Endothelial cell of umbilical vein (primary cell): ENCODE results near the gene ITSN1. TPM values are rescaled to one million over a fixed set of nuclear protein-coding genes. Genes with fewer than 3 reads are reported as not detected.

Experiments
- BruUV-seq: library from RNA; stranded (reverse); fragments of 400-500 nt; replicated peaks from 2 replicates; lab custom pipeline; 2021; lab: Mats Ljungman, UMichigan
- CTCF ChIA-PET: fragments of 300-600, 350-600 bp; sonication (Branson Sonifier 250); formaldehyde crosslinking; loops from one replicate; lab custom pipeline; 2021; ENCODE audit warnings: antibody characterized with exemption, inconsistent platforms; lab: Charles Lee
- POLR2A ChIA-PET: fragments of 300-600, 350-600 bp; sonication (Branson Sonifier 250); formaldehyde crosslinking; loops from one replicate; lab custom pipeline; 2021; ENCODE audit warnings: antibody characterized with exemption, inconsistent platforms; lab: Charles Lee
- DNase-seq: peaks from one replicate; pipeline ENCODE4 v3.0.0-alpha.2; 2011; ENCODE audit warnings: low read depth, low spot score
- FAIRE-seq: peaks from 2 replicates; lab custom pipeline; 2011; peaks lifted over from hg19 to GRCh38; lab: Jason Lieb, UNC
- H2AFZ ChIP-seq: 2 replicates; pipeline ENCODE4 v1.6.0; 2012; ENCODE audit warnings: low read depth, low read length, control low read depth, inconsistent platforms
- H3K27ac ChIP-seq: 2 replicates; pipeline ENCODE4 v1.5.1; 2011; ENCODE audit warnings: low read depth, mild to moderate bottlenecking, control low read depth, low read length, moderate library complexity; ENCODE audit not compliant: insufficient read depth
- H3K27me3 ChIP-seq, 2 experiments: 2 replicates each; pipeline versions ENCODE4 v1.6.0 to v1.6.1; 2011; ENCODE audit warnings: low read length in 2 of 2, mixed read lengths in 1 of 2; ENCODE audit not compliant: control insufficient read depth in 2 of 2, insufficient read depth in 2 of 2
- H3K36me3 ChIP-seq, 2 experiments: 2 replicates in 1 of 2; 3 replicates in 1 of 2; pipeline ENCODE4 v1.5.1; 2011; ENCODE audit warnings: low read length in 2 of 2, mild to moderate bottlenecking in 1 of 2, moderate library complexity in 1 of 2; ENCODE audit not compliant: control insufficient read depth in 2 of 2, insufficient read depth in 2 of 2; ENCODE audit errors: extremely low read depth in 1 of 2
- H3K4me1 ChIP-seq: 3 replicates; pipeline ENCODE4 v1.5.1; 2011; ENCODE audit warnings: mild to moderate bottlenecking, low read length; ENCODE audit not compliant: control insufficient read depth, insufficient read depth; ENCODE audit errors: extremely low read depth
- H3K4me2 ChIP-seq: 2 replicates; pipeline ENCODE4 v1.6.1; 2011; ENCODE audit warnings: low read length, control low read depth, mixed read lengths; ENCODE audit not compliant: insufficient read depth
- H3K4me3 ChIP-seq, 3 experiments: fragments of 200-600 bp in 1 of 3; sonication (generic), shearing (Covaris generic) in 1 of 3; replicated peaks in 1 of 3; 2 replicates each; pipeline ENCODE4 v1.5.1; 2011 to 2016; ENCODE audit warnings: control low read depth in 3 of 3, low read length in 3 of 3, mild to moderate bottlenecking in 2 of 3, inconsistent platforms in 1 of 3, low read depth in 1 of 3, moderate library complexity in 1 of 3; ENCODE audit not compliant: insufficient read depth in 1 of 3
- H3K79me2 ChIP-seq: 2 replicates; pipeline ENCODE4 v1.6.0; 2012; ENCODE audit warnings: low read length, inconsistent platforms; ENCODE audit not compliant: control insufficient read depth, insufficient read depth
- H3K9ac ChIP-seq: replicated peaks from 2 replicates; pipeline ENCODE3; 2011; ENCODE audit warnings: low read length, control low read depth; ENCODE audit not compliant: insufficient read depth; ENCODE audit errors: extremely low read depth
- H3K9me1 ChIP-seq: replicated peaks from 3 replicates; pipeline ENCODE4 v1.6.0; 2011; ENCODE audit warnings: mild to moderate bottlenecking, low read length; ENCODE audit not compliant: control insufficient read depth, insufficient read depth; ENCODE audit errors: extremely low read depth
- H3K9me3 ChIP-seq: replicated peaks from 2 replicates; pipeline ENCODE4 v1.5.1; 2012; ENCODE audit warnings: low read length, inconsistent platforms; ENCODE audit not compliant: control insufficient read depth, insufficient read depth
- H4K20me1 ChIP-seq: replicated peaks from 2 replicates; pipeline ENCODE3; 2011; ENCODE audit warnings: mild to moderate bottlenecking, low read length; ENCODE audit not compliant: control insufficient read depth, insufficient read depth; ENCODE audit errors: extremely low read depth
- EZH2 ChIP-seq: IDR thresholded peaks from 2 replicates; pipeline ENCODE4 v1.6.1; 2012; ENCODE audit warnings: borderline replicate concordance, low read depth, mild to moderate bottlenecking, moderate library complexity, low read length, inconsistent platforms; ENCODE audit not compliant: severe bottlenecking
- FOS ChIP-seq: IDR thresholded peaks from 2 replicates; pipeline ENCODE4 v1.6.1; 2011; ENCODE audit warnings: mild to moderate bottlenecking, low read length, moderate library complexity, borderline replicate concordance; ENCODE audit not compliant: insufficient read depth
- GATA2 ChIP-seq: IDR thresholded peaks from 2 replicates; pipeline ENCODE4 v1.7.0; 2011; ENCODE audit warnings: low read depth, mild to moderate bottlenecking, moderate library complexity, mixed read lengths, low read length; ENCODE audit not compliant: insufficient read length, insufficient read depth
- JUN ChIP-seq: IDR thresholded peaks from 2 replicates; pipeline ENCODE4 v1.6.1; 2011; ENCODE audit warnings: borderline replicate concordance, low read depth; ENCODE audit not compliant: insufficient read length, insufficient read depth
- MYC ChIP-seq: IDR thresholded peaks from one replicate; pipeline ENCODE4 v1.6.1; 2011; ENCODE audit warnings: mild to moderate bottlenecking, low read depth, low read length
- POLR2A ChIP-seq: IDR thresholded peaks from 2 replicates; pipeline ENCODE4 v1.6.1; 2012; ENCODE audit warnings: low read depth, mild to moderate bottlenecking, control low read depth, low read length
- POLR2AphosphoS5 ChIP-seq: IDR thresholded peaks from 2 replicates; pipeline ENCODE4 v1.6.1; 2012; ENCODE audit warnings: low read depth, mild to moderate bottlenecking, control low read depth, low read length, moderate library complexity; ENCODE audit not compliant: insufficient read depth
- dilution Hi-C: fragments of 300-500 bp; cut with MboI; formaldehyde crosslinking; loops from one replicate; pipeline ENCODE4 v1.15.0; 2019; ENCODE audit warnings: low sequenced_read_pairs; ENCODE audit not compliant: extremely low pct_ligation_motif_present
- intact Hi-C: fragments of 100-400 bp; cut with micrococcal nuclease; formaldehyde crosslinking; loops from one replicate; pipeline ENCODE4 v1.10.0; 2022
- polyA plus RNA-seq, 4 experiments: library from polyadenylated mRNA; depleted of rRNA in 3 of 4; stranded (reverse) in 3 of 4; unstranded in 1 of 4; fragments of >200 nt; gene quantifications; 2 replicates each; pipeline versions ENCODE4 v1.2.1 to v1.2.3, GENCODE V29; 2011 to 2012; ENCODE audit warnings: missing spikeins in 1 of 4
- total RNA-seq: library from RNA; stranded (reverse); gene quantifications from 2 replicates; pipeline ENCODE4 v1.2.3, GENCODE V29; 2021
- TF ChIP-seq, protein P1 (sequence below), 2 donors: IDR thresholded peaks; 1 replicate in 1 of 2; 2 replicates in 1 of 2; pipeline ENCODE4 v1.5.1; 2011; ENCODE audit warnings: low read length in 2 of 2, mild to moderate bottlenecking in 2 of 2, moderate library complexity in 2 of 2, control low read depth in 1 of 2, inconsistent platforms in 1 of 2, low read depth in 1 of 2; ENCODE audit not compliant: insufficient read depth in 1 of 2; ENCODE audit errors: extremely low read depth in 1 of 2
- TF ChIP-seq, protein P2 (sequence below): IDR thresholded peaks from 2 replicates; pipeline ENCODE4 v1.6.1; 2011; ENCODE audit not compliant: insufficient read depth, insufficient read length

The ITSN1 gene
- total and polyA plus RNA-seq, 2 donors (not counting 3 experiments of a cell fraction or from before 2014, with no cell fraction given): 72.2 to 86.8 TPM

DNA sequence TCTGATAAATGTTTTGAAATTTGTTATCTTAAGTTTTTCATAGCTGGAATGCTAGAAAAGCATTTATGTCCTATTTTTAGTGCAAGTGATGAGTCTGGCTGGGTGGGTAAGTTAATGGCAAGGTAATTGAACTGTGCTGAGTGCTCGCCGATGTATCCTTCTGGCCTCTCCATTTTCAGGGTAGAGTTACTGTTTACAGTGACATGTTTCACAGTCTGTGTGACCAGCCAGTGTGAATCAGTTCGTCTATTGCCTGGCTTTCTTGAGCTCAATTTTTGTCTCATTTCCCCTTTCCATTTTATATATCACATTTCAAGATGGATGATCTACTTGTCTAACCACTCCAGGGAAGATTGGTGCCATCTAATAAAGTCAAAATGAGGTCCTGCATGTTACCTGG lies 44.1 kb downstream of the ITSN1 start:
- peaks cover 44% of the 10 kb centered on the region for H3K4me1 ChIP-seq
- FAIRE-seq (no peak), DNase-seq (no peak)
- ChIA-PET CTCF (interaction anchor here (1.0 to 2.7 kb wide), 9 partner anchors 11 to 81 kb away, joined by 3 to 24 read pairs (median 4); no protein-coding TSS in a partner anchor), POLR2A (interaction anchor here (0.5 kb wide), 1 partner anchor 19 kb away, joined by 8 read pairs; no protein-coding TSS in a partner anchor)
- H3K36me3 ChIP-seq: no peaks in the 10 kb centered on the region
- TF ChIP-seq, protein P1, sequence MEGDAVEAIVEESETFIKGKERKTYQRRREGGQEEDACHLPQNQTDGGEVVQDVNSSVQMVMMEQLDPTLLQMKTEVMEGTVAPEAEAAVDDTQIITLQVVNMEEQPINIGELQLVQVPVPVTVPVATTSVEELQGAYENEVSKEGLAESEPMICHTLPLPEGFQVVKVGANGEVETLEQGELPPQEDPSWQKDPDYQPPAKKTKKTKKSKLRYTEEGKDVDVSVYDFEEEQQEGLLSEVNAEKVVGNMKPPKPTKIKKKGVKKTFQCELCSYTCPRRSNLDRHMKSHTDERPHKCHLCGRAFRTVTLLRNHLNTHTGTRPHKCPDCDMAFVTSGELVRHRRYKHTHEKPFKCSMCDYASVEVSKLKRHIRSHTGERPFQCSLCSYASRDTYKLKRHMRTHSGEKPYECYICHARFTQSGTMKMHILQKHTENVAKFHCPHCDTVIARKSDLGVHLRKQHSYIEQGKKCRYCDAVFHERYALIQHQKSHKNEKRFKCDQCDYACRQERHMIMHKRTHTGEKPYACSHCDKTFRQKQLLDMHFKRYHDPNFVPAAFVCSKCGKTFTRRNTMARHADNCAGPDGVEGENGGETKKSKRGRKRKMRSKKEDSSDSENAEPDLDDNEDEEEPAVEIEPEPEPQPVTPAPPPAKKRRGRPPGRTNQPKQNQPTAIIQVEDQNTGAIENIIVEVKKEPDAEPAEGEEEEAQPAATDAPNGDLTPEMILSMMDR (IDR thresholded peaks at IDR 0.05; ENCODE audit: extremely low read depth in 1 of 2, insufficient read depth in 1 of 2, low read depth in 1 of 2, low read length in 2 of 2): no peak
- TF ChIP-seq FOS (no peak), POLR2A (no peak), POLR2AphosphoS5 (no peak), EZH2 (no peak), GATA2 (no peak), JUN (no peak), MYC (no peak)
- TF ChIP-seq, protein P2, sequence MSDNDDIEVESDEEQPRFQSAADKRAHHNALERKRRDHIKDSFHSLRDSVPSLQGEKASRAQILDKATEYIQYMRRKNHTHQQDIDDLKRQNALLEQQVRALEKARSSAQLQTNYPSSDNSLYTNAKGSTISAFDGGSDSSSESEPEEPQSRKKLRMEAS: no peak
- peak overlapping the region; percentile 93 for H3K4me2 ChIP-seq
- H4K20me1 ChIP-seq: peaks cover 4% of the 10 kb centered on the region
- no TSS peak for BruUV-seq
- no peaks in the 10 kb centered on the region for H3K9me1 ChIP-seq
- no peaks in the 10 kb centered on the region for H3K27me3 ChIP-seq
- no peak overlapping the region for H3K4me3 ChIP-seq
- intact Hi-C loops (no loop called here), dilution Hi-C loops (no loop called here)
- H3K79me2 ChIP-seq: peaks cover 73% of the 10 kb centered on the region
- no peaks in the 10 kb centered on the region for H3K9me3 ChIP-seq
- peak overlapping the region; percentile 93 for H3K27ac ChIP-seq
- H3K9ac ChIP-seq: peak overlapping the region; percentile 25
- no peak overlapping the region for H2AFZ ChIP-seq
